Neutrophil (primary cell): Measurements from ENCODE around the gene SERPINF2.
"Not testable (repeated sequence)": the region's sequence is repeated elsewhere in the genome, so short reads cannot be mapped to it uniquely, and the experiment has no call there.

Experiments
- H3K27ac ChIP-seq: fragments of 200-600 bp; sonication (generic); 2 replicates; pipeline ENCODE4 v1.5.1; 2016; ENCODE audit warnings: mild to moderate bottlenecking, moderate library complexity
- H3K27me3 ChIP-seq: fragments of 200-600 bp; sonication (generic); 2 replicates; pipeline ENCODE4 v1.6.0; 2016; ENCODE audit warnings: mild to moderate bottlenecking
- H3K36me3 ChIP-seq: fragments of 200-600 bp; sonication (generic); 2 replicates; pipeline ENCODE4 v1.5.1; 2017
- H3K4me1 ChIP-seq, 2 experiments: fragments of 200-600 bp in 1 of 2; sonication (generic) in 1 of 2; 1 replicate in 1 of 2; 2 replicates in 1 of 2; pipeline versions ENCODE4 v1.5.1 to v1.6.1; 2013 to 2016; ENCODE audit warnings: low read depth in 1 of 2, low read length in 1 of 2, mild to moderate bottlenecking in 1 of 2, moderate library complexity in 1 of 2; ENCODE audit not compliant: control insufficient read depth in 1 of 2, insufficient read depth in 1 of 2
- H3K4me3 ChIP-seq, 2 experiments: fragments of 200-600 bp in 1 of 2; sonication (generic) in 1 of 2; 1 replicate in 1 of 2; 2 replicates in 1 of 2; pipeline ENCODE4 v1.5.1; 2013 to 2016; ENCODE audit warnings: low read depth in 1 of 2, low read length in 1 of 2, mild to moderate bottlenecking in 1 of 2, moderate library complexity in 1 of 2
- H3K9me3 ChIP-seq: fragments of 200-600 bp; sonication (generic); 2 replicates; pipeline ENCODE4 v1.5.1; 2016
- CTCF ChIP-seq: fragments of 200-600 bp; sonication (generic); IDR thresholded peaks from 2 replicates; pipeline ENCODE4 v1.5.1; 2016; ENCODE audit warnings: antibody characterized with exemption

SERPINF2 gene

GRCh38 chr17:1735418-1735817, 7.3 kb upstream of the SERPINF2 start:
- TF ChIP-seq CTCF = no peak
- Histone ChIP-seq H3K36me3 (peaks cover 56% of the 10 kb centered on the region), H3K4me3 (no peak overlapping the region), H3K27ac (no peak overlapping the region), H3K9me3 (no peaks in the 10 kb centered on the region), H3K27me3 (no peaks in the 10 kb centered on the region), H3K4me1 (no peaks in the 10 kb centered on the region)

GRCh38 chr17:1735834-1736347, 6.8 kb upstream of the SERPINF2 start:
- H3K4me3 ChIP-seq = no peak overlapping the region
- H3K36me3 ChIP-seq = peaks cover 51% of the 10 kb centered on the region
- H3K9me3 ChIP-seq = no peaks in the 10 kb centered on the region
- H3K4me1 ChIP-seq = no peaks in the 10 kb centered on the region
- H3K27ac ChIP-seq = no peak overlapping the region
- no peaks in the 10 kb centered on the region for H3K27me3 ChIP-seq
- no peak for TF ChIP-seq CTCF

GRCh38 chr17:1736348-1737281, 6.1 kb upstream of the SERPINF2 start:
- H3K4me3 ChIP-seq = no peak overlapping the region
- no peaks in the 10 kb centered on the region for H3K4me1 ChIP-seq
- H3K9me3 ChIP-seq = no peaks in the 10 kb centered on the region
- no peak for TF ChIP-seq CTCF
- H3K27ac ChIP-seq = no peak overlapping the region
- H3K27me3 ChIP-seq = no peaks in the 10 kb centered on the region
- H3K36me3 ChIP-seq = peaks cover 49% of the 10 kb centered on the region

- H3K27ac ChIP-seq = no peak overlapping the region
- no peaks in the 10 kb centered on the region for H3K4me1 ChIP-seq
- no peaks in the 10 kb centered on the region for H3K27me3 ChIP-seq
- H3K4me3 ChIP-seq = no peak overlapping the region
- H3K36me3 ChIP-seq = peaks cover 43% of the 10 kb centered on the region
- TF ChIP-seq CTCF = no peak
- H3K9me3 ChIP-seq = no peaks in the 10 kb centered on the region
These were observed 5.0 kb upstream of the SERPINF2 start for GRCh38 chr17:1737531-1738291.

- not testable (repeated sequence) for H3K27ac ChIP-seq, H3K4me1 ChIP-seq, H3K27me3 ChIP-seq, H3K9me3 ChIP-seq, H3K4me3 ChIP-seq
- H3K36me3 ChIP-seq = peaks cover 11% of the 10 kb centered on the region
These were observed 772 bp upstream of the SERPINF2 start for GRCh38 chr17:1741899-1742298.

GRCh38 chr17:1743088-1743439, 393 bp downstream of the SERPINF2 start:
- H3K4me1 ChIP-seq = no peaks in the 10 kb centered on the region
- no peak overlapping the region for H3K27ac ChIP-seq
- H3K36me3 ChIP-seq = no peaks in the 10 kb centered on the region
- TF ChIP-seq CTCF = no peak
- no peaks in the 10 kb centered on the region for H3K27me3 ChIP-seq
- H3K9me3 ChIP-seq = no peaks in the 10 kb centered on the region
- no peak overlapping the region for H3K4me3 ChIP-seq
